Cardiac muscle cell (in vitro differentiated cells and primary cell): ENCODE results near the gene HSPB9. TPM values are rescaled to one million over a fixed set of nuclear protein-coding genes. Genes with fewer than 3 reads are reported as not detected.

Source experiments
- DNase-seq, 2 donors: peaks; one replicate each; pipeline versions ENCODE4 v3.0.0 to v3.0.0-alpha.2; 2010 to 2017; ENCODE audit warnings: low read depth in 1 of 2, low spot score in 1 of 2
- H3K27ac ChIP-seq: fragments of 200-600 bp; sonication (generic); 2 replicates; pipeline ENCODE4 v1.5.1; 2016
- H3K27me3 ChIP-seq: fragments of 200-600 bp; sonication (generic); 2 replicates; pipeline ENCODE4 v1.6.0; 2016; ENCODE audit warnings: control low read depth
- H3K36me3 ChIP-seq: fragments of 200-600 bp; sonication (generic); 2 replicates; pipeline ENCODE4 v1.5.1; 2016; ENCODE audit warnings: control low read depth
- H3K4me1 ChIP-seq: fragments of 200-600 bp; sonication (generic); 2 replicates; pipeline ENCODE4 v1.8.1; 2017; ENCODE audit warnings: low read depth, mild to moderate bottlenecking, mixed run types
- H3K4me3 ChIP-seq: fragments of 200-600 bp; sonication (generic); 2 replicates; pipeline ENCODE4 v1.5.1; 2016; ENCODE audit warnings: mild to moderate bottlenecking
- H3K9me3 ChIP-seq: fragments of 200-600 bp; sonication (generic); 2 replicates; pipeline ENCODE4 v1.5.1; 2017; ENCODE audit warnings: low read depth, mild to moderate bottlenecking, control low read depth
- polyA plus RNA-seq: library from polyadenylated mRNA; unstranded; fragments of >200 nt; fragmentation: Nextera tagmentation; extraction: Ambion mirVana; gene quantifications from 2 replicates; pipeline ENCODE4 v1.2.1, GENCODE V29; 2016
- total RNA-seq: library from RNA; depleted of rRNA; stranded (reverse); fragments of >200 nt; gene quantifications from 2 replicates; pipeline ENCODE4 v1.2.3, GENCODE V29; 2016
- TF ChIP-seq, protein P1 (sequence below): IDR thresholded peaks from 2 replicates; pipeline ENCODE4 v1.5.1; 2012; ENCODE audit warnings: low read depth, mild to moderate bottlenecking, low read length

The HSPB9 gene
- total and polyA plus RNA-seq, 2 experiments from 2014 or later = 0.06 to 0.51 TPM

DNA sequence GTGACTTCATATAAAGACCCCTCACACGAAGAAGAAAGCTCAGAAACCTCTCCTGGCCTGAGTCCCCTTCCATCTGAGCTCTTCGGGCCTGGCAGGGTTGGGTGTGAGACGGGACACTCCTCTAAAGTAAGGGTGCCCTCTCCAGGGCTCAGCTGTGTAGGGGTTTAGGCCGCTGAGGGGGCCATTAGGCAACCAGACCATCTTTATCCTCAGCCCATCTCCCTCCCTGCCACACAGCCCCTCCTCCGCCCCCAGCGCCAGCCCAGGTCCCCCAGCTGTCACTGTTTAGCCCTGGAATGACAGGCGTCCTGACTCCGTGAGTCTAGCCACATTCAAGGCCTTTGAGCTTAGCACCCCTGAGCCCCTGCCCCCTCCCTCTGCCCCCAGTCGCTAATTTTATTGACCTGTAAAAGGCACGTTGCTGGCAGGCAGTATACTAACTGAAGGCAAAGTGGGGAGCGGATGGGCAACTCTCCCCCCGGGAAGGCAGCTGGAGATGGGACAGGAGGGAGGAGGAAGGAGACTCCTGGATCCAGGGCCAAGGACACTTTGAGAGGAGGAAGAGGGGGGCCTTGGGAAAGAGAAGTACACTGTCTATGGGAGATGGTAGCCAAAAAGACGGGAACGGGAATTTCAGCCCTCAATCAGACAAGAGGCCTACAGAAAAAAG, 23.7 kb upstream of the HSPB9 start:
- Histone ChIP-seq H3K36me3 (no peaks in the 10 kb centered on the region), H3K27me3 (peaks cover 25% of the 10 kb centered on the region), H3K9me3 (no peaks in the 10 kb centered on the region), H3K4me1 (peaks cover 3% of the 10 kb centered on the region), H3K27ac (no peak overlapping the region), H3K4me3 (no peak overlapping the region)
- TF ChIP-seq, protein P1, sequence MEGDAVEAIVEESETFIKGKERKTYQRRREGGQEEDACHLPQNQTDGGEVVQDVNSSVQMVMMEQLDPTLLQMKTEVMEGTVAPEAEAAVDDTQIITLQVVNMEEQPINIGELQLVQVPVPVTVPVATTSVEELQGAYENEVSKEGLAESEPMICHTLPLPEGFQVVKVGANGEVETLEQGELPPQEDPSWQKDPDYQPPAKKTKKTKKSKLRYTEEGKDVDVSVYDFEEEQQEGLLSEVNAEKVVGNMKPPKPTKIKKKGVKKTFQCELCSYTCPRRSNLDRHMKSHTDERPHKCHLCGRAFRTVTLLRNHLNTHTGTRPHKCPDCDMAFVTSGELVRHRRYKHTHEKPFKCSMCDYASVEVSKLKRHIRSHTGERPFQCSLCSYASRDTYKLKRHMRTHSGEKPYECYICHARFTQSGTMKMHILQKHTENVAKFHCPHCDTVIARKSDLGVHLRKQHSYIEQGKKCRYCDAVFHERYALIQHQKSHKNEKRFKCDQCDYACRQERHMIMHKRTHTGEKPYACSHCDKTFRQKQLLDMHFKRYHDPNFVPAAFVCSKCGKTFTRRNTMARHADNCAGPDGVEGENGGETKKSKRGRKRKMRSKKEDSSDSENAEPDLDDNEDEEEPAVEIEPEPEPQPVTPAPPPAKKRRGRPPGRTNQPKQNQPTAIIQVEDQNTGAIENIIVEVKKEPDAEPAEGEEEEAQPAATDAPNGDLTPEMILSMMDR = no peak
- no peak for DNase-seq

GRCh38 chr17:42101513-42102292, 20.9 kb upstream of the HSPB9 start:
- no peaks in the 10 kb centered on the region for H3K9me3 ChIP-seq
- H3K27me3 ChIP-seq = peaks cover 22% of the 10 kb centered on the region
- TF ChIP-seq, protein P1 = peak; percentile 96

DNA sequence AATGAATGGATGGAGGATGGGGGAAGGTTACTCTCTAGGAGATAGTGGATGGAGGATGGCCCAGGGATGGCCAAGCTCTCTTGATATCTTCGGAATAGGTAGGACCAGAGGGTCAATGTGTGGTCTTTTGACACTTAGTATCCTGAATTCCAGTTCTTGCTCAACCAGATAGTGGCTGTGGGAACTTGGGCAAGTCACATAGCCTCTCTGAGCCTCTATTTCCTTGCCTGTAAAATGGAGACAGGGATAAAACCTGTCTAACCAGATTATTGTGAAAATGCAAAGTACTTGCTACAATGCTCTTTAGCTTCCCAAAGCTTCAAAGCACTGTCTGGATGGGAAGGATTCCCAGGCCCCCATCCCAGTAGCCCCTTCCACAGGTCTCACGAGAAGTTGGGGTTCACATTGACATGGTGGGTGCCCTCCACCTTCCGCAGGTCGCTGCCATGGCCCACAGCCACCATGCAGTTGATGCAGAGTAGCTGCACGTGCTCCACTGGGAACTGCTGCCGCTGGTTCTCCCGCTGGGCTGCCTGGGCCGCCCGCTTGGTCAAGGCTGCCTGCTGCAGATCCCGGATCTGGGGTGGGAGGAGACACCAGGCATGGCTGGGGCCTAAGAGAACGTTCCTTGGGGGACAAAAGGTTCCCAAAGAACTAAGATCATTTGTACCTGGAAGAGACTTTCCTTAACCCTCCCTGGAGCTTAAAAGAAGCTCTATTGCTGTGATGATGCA, 19.2 kb upstream of the HSPB9 start:
- TF ChIP-seq, protein P1 = no peak
- H3K4me3 ChIP-seq = no peak overlapping the region
- peaks cover 11% of the 10 kb centered on the region for H3K27me3 ChIP-seq
- H3K4me1 ChIP-seq = no peaks in the 10 kb centered on the region
- no peak for DNase-seq
- no peaks in the 10 kb centered on the region for H3K36me3 ChIP-seq
- no peak overlapping the region for H3K27ac ChIP-seq
- no peaks in the 10 kb centered on the region for H3K9me3 ChIP-seq

More at GRCh38 chr17:42101513-42102292, 20.9 kb upstream of the HSPB9 start:
- Histone ChIP-seq H3K36me3 (no peaks in the 10 kb centered on the region), H3K4me1 (peaks cover 3% of the 10 kb centered on the region), H3K4me3 (no peak overlapping the region), H3K27ac (no peak overlapping the region)
- DNase-seq = peak; percentile 76 to 81

GRCh38 chr17:42104264-42104663, 18.3 kb upstream of the HSPB9 start:
- DNase-seq = no peak
- H3K9me3 ChIP-seq = no peaks in the 10 kb centered on the region
- TF ChIP-seq, protein P1 = no peak

DNA sequence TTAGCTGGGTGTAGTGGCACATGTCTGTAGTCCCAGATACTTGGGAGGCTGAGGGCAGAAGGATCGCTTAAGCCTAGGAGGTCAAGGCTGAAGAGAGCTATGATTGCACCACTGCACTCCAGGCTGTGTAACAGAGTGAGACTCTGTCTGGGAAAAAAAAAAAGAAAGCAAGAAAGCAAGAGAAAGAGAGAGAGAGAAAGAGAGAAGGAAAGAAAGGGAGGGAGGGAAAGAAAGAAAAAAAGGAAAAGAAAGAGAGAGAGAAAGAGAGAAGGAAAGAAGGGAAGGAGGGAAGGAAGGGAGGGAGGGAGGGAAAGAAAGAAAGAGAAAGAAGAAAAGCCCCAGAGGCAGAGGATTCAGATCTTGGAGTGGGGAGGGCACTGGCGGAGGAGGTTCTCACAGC, 16.6 kb upstream of the HSPB9 start:
- no peak overlapping the region for H3K27ac ChIP-seq
- TF ChIP-seq, protein P1 = no peak
- peaks cover 8% of the 10 kb centered on the region for H3K27me3 ChIP-seq
- no peaks in the 10 kb centered on the region for H3K4me1 ChIP-seq
- no peak overlapping the region for H3K4me3 ChIP-seq
- no peaks in the 10 kb centered on the region for H3K36me3 ChIP-seq
- DNase-seq = no peak
- no peaks in the 10 kb centered on the region for H3K9me3 ChIP-seq

More at GRCh38 chr17:42104264-42104663, 18.3 kb upstream of the HSPB9 start:
- no peak overlapping the region for H3K27ac ChIP-seq
- no peaks in the 10 kb centered on the region for H3K36me3 ChIP-seq
- no peaks in the 10 kb centered on the region for H3K4me1 ChIP-seq
- peaks cover 8% of the 10 kb centered on the region for H3K27me3 ChIP-seq
- no peak overlapping the region for H3K4me3 ChIP-seq
